Thymus (tissue), 11 donors: ENCODE measurements around the gene A2M. TPM values are rescaled to one million over a fixed set of nuclear protein-coding genes. Genes with fewer than 3 reads are reported as not detected.

Experiments used
- DNase-seq, 9 donors: peaks; one replicate each; pipeline ENCODE4 v3.0.0-alpha.2; 2013; ENCODE audit warnings: low spot score in 9 of 9, low read depth in 6 of 9, missing footprints in 1 of 9
- H3K27ac ChIP-seq, 2 donors: one replicate each; pipeline ENCODE4 v1.5.1; 2013; ENCODE audit warnings: control low read depth in 1 of 2, low read depth in 1 of 2, low read length in 1 of 2, mild to moderate bottlenecking in 1 of 2, moderate library complexity in 1 of 2
- H3K27me3 ChIP-seq, 2 donors: one replicate each; pipeline ENCODE4 v1.5.1; 2013; ENCODE audit warnings: low read length in 1 of 2; ENCODE audit not compliant: control insufficient read depth in 2 of 2, insufficient read depth in 1 of 2
- H3K36me3 ChIP-seq, 2 donors: one replicate each; pipeline ENCODE4 v1.5.1; 2013; ENCODE audit warnings: low read length in 1 of 2, mild to moderate bottlenecking in 1 of 2, moderate library complexity in 1 of 2; ENCODE audit not compliant: control insufficient read depth in 2 of 2, insufficient read depth in 2 of 2
- H3K4me1 ChIP-seq, 2 donors: one replicate each; pipeline ENCODE4 v1.5.1; 2013; ENCODE audit warnings: low read length in 2 of 2; ENCODE audit not compliant: control insufficient read depth in 2 of 2, insufficient read depth in 2 of 2
- H3K4me3 ChIP-seq, 2 donors: one replicate each; pipeline ENCODE4 v1.5.1; 2013; ENCODE audit warnings: low read length in 2 of 2, control low read depth in 1 of 2, mild to moderate bottlenecking in 1 of 2
- H3K9me3 ChIP-seq, 2 donors: one replicate each; pipeline ENCODE4 v1.5.1; 2013; ENCODE audit warnings: low read length in 1 of 2, mild to moderate bottlenecking in 1 of 2; ENCODE audit not compliant: control insufficient read depth in 2 of 2, insufficient read depth in 1 of 2
- WGBS: extraction: QIAGEN DNeasy Blood & Tissue Kit; methylation state at CpG from one replicate; pipeline ENCODE4 v1.1.7; 2013; 5-methylcytosine and 5-hydroxymethylcytosine counted together
- polyA plus RNA-seq: library from polyadenylated mRNA; stranded (reverse); fragments of 200-250 nt; gene quantifications from one replicate; pipeline ENCODE4 v1.2.3, GENCODE V29; 2013
- total RNA-seq: library from RNA; stranded (reverse); fragments of 120-200 nt; gene quantifications from one replicate; pipeline ENCODE4 v1.2.4, GENCODE V29; 2013
- donor health status: healthy.

The A2M gene
- total and polyA plus RNA-seq, 2 donors, result 47.6 to 57.7 TPM

DNA sequence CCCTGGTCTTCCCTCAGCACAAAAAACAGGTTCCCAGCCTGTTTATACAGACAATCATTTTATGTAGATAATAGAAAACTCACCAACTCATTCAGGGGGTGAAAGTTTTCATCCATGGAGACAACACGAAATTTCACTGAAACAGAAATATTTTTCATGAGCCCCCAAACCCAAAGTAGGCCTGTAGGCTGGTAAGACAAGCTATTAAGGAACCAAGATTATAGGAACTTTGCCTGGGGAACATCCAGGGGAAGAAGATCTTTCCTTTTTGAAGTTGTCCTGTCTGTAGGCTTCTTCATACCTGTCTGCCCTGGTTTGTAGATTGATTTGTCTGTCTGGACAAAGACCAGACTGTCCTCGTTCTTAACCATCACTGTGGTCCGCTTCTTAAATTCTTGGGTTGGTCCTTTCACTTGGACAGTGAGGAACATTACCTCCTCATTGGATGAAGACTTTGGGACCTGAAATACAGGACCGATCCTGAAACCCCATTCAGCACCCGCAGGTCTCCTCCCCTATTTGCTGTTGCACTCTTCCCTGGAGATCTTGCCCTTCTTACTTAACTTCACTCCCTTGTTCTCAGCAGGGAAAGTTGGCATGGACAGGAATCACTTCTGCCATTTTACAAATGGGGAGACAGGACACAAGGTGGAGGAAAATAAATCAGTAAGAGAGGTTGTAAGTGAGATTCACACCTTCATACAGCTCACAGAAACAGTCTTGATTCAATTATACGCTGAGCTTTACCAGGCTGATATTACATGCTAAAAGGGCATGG is 3.5 kb downstream of the A2M start:
- no peak overlapping the region for H3K27ac ChIP-seq
- no peaks in the 10 kb centered on the region for H3K36me3 ChIP-seq
- H3K27me3 ChIP-seq, result no peaks in the 10 kb centered on the region
- 97% methylated on average over 6 of the region's 6 CpGs for WGBS
- no peak for DNase-seq
- H3K4me1 ChIP-seq, result no peaks in the 10 kb centered on the region
- H3K4me3 ChIP-seq, result no peak overlapping the region
- H3K9me3 ChIP-seq, result no peaks in the 10 kb centered on the region

DNA sequence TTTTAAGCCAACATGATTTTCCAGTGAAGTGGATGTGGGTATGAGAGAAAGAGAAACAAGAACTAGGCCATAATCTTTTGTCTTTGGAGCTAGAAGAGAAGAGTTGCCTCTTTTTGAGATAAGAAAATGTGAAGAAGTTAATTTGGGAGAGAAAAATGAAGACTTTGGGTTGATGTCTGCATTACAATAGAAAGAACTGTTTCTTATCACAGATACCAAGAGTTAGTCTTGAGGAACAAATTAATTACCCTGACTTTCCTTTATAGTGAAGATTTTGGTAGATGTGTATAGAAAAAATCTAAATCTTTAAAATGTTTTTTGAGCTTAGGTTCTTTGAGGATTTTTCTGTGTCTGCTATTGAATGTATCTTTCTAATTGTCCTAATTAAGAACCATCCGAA is 4.2 kb downstream of the A2M start:
- Histone ChIP-seq H3K36me3 (no peaks in the 10 kb centered on the region), H3K27me3 (no peaks in the 10 kb centered on the region), H3K4me1 (no peaks in the 10 kb centered on the region), H3K4me3 (no peak overlapping the region), H3K27ac (no peak overlapping the region), H3K9me3 (no peaks in the 10 kb centered on the region)
- no peak for DNase-seq
- WGBS, result 95% methylated on average over 1 of the region's 1 CpG

DNA sequence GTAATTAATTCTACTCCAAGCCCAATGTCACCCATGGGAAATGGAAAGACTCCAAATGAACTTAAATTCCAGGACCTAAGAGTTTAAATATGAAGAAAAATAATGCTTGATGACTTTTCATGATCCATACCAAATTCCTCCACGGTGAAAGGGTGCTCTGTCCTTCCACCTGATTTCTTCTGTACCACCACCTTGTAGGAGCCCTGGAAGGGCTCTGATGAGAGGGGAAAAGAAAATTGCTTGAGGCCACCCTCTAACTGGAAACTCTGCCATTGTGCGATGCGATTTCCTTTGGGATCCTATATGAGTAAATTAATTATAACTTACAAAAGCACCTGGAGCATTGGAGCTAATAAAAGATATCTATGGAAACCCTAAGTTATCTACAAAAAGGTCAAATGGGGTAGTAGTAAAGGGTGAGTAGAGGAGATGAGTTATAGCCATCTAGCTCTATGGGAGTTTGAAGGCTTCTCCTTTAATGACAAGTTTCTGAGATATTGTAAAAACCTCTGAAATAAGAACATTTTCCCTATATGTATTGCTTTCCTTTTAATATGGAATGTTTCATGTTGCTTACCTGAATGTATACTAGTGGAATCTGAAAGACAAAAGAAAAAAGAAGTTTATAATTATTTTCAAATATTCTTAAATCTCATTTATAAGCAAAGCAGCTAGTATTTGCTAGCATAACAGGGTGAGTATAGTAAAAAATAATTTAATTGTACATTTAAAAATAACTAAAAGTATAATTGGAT is 5.8 kb downstream of the A2M start:
- H3K27ac ChIP-seq, result no peak overlapping the region
- DNase-seq, result no peak
- H3K9me3 ChIP-seq, result no peaks in the 10 kb centered on the region
- WGBS, result 97% methylated on average over 3 of the region's 3 CpGs
- H3K36me3 ChIP-seq, result no peaks in the 10 kb centered on the region
- no peak overlapping the region for H3K4me3 ChIP-seq
- no peaks in the 10 kb centered on the region for H3K4me1 ChIP-seq
- H3K27me3 ChIP-seq, result no peaks in the 10 kb centered on the region

DNA sequence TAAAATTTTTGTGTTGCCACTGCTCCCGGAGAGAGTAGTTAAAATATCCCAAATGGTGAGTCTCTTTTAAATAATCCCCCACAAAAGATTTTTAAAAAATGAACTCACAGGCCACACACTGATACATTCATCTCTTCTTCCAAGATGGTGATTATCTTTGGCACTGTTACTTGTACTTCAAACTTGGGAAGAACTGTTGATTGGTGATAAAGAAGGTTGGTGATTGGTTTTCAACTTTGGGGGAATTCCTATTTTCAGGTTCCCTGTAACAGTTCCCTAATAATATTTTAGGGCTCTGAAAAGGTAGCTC is 6.6 kb downstream of the A2M start:
- no peak for DNase-seq
- Histone ChIP-seq H3K4me3 (no peak overlapping the region), H3K27ac (no peak overlapping the region), H3K27me3 (no peaks in the 10 kb centered on the region), H3K36me3 (no peaks in the 10 kb centered on the region), H3K9me3 (no peaks in the 10 kb centered on the region), H3K4me1 (no peaks in the 10 kb centered on the region)
- WGBS, result 95% methylated on average over 1 of the region's 1 CpG

DNA sequence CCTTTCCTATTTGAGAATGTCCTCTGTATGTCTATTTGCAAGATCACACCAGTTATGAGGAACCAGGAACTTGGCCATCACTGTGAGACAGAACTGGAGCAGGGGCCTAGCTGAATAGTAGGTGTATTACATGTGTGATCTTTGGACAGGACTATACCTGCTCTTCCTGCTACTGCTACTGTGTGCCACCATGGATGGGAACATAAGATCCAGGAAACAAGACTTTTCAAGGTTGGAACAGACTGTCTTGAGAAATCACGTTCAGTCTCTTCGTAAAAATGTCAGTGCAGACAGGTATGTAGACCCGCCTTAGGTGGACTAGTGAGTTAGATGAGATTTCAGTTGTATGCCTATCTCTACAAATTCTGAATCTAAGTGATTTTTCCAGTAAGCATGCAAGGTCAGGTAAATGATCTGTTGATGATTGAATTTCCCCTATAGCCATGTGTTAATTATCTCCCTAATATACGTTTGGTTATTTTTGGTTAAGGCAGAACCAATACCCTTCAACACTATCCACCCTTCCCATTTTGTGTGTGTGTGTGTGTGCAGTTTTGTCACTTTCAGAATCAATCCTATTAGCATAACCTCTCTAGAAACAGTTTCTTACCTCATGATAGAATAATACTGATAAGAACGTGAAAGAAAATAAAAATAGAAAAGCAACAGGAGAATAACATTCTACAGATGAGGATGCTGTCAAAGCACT is 7.1 kb downstream of the A2M start:
- no peaks in the 10 kb centered on the region for H3K36me3 ChIP-seq
- WGBS, result 78% methylated on average over 5 of the region's 5 CpGs
- H3K27me3 ChIP-seq, result no peaks in the 10 kb centered on the region
- no peaks in the 10 kb centered on the region for H3K9me3 ChIP-seq
- H3K27ac ChIP-seq, result no peak overlapping the region
- H3K4me1 ChIP-seq, result no peaks in the 10 kb centered on the region
- DNase-seq, result no peak
- H3K4me3 ChIP-seq, result no peak overlapping the region

DNA sequence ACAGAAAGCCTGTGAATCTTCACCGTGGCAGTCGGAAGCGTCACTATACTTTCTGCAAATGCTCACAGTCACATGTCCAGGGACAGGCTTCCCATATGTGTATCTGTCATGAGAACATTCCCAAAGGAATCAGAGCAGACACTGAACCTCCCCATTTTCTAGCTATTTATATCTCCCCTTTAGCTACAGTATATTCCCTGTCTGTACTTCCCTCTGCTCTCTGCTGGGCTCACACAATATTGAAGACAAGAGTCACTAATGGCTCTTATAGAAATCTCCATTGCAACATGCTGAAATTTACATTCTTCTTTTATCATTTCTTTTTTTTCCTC is 8.2 kb downstream of the A2M start:
- no peak for DNase-seq
- H3K27ac ChIP-seq, result no peak overlapping the region
- H3K9me3 ChIP-seq, result no peaks in the 10 kb centered on the region
- no peaks in the 10 kb centered on the region for H3K4me1 ChIP-seq
- WGBS, result 97% methylated on average over 3 of the region's 3 CpGs
- no peaks in the 10 kb centered on the region for H3K36me3 ChIP-seq
- H3K27me3 ChIP-seq, result no peaks in the 10 kb centered on the region
- no peak overlapping the region for H3K4me3 ChIP-seq

DNA sequence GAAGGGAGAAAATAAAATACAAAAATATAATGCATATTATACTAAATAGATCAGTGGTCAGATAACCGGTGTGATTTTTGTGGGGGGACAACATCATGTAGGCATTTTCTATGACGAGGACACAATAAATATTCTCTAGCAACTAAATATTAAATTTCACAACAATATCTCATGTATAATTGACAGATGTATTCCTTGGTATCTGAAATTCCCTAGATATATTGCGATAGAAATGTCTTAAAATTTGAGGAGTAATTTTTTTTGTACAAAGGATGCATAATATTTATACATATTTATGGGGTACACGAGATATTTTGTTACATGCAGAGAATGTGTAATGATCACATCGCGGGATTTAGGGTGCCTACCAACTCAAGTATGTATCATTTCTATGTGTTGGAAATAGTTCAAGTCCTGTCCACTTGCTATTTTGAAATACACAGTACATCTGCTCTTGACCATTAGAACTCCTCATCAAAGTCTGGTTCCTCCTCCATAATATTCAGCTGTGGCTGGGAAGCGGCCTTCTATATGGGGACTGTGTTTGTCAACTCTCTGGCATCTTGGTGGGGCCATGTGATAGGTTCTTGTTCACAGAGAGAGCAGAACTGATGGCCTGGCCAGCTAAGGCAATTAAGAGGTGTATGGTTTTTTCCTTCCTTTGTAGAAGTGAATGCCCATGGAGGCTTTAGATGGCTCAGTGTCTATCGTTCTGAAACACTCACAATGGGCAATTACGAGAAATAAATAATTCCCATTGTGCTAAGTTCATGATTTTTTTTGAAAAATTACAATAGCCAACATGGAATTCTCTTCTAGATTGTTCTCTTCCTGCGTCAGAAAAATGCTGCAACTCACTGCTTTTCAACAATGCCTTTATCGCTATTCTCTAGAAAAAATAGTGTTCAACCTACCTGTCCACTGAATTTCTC is 8.8 kb downstream of the A2M start:
- H3K4me3 ChIP-seq, result no peak overlapping the region
- no peaks in the 10 kb centered on the region for H3K9me3 ChIP-seq
- H3K27me3 ChIP-seq, result no peaks in the 10 kb centered on the region
- no peaks in the 10 kb centered on the region for H3K36me3 ChIP-seq
- DNase-seq, result no peak
- H3K27ac ChIP-seq, result no peak overlapping the region
- 96% methylated on average over 11 of the region's 11 CpGs for WGBS
- no peaks in the 10 kb centered on the region for H3K4me1 ChIP-seq

DNA sequence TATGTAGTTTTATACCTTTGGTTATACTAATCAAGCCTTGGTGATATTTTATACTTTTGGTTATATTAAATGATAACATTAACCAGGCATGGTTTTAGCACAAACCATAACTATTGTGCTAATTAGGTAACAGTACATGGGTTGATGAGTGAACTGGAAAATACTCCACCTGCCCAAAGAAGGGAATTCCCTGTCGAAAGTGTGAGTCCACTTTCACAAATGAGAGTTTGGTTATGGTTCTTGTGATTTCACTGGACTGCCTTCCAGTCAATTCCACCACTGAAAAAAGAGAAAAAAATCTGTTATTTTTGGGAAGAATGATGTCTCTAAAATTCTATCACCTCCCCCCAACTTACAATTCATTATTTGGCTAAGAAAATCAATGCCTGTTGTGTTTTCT is 9.7 kb downstream of the A2M start:
- no peak overlapping the region for H3K27ac ChIP-seq

More for the DNA sequence above, 9.7 kb downstream of the A2M start:
- Histone ChIP-seq H3K4me1 (no peaks in the 10 kb centered on the region), H3K9me3 (no peaks in the 10 kb centered on the region), H3K36me3 (no peaks in the 10 kb centered on the region), H3K27me3 (no peaks in the 10 kb centered on the region), H3K4me3 (no peak overlapping the region)
- WGBS, result 95% methylated on average over 1 of the region's 1 CpG
- no peak for DNase-seq
